HL-60 (cell line): ENCODE measurements around the gene SFTPA2.
"Not testable (repeated sequence)": the region's sequence is repeated elsewhere in the genome, so short reads cannot be mapped to it uniquely, and the experiment has no call there.

Experiments
- CTCF ChIP-seq: IDR thresholded peaks from one replicate; pipeline ENCODE4 v1.5.1; 2011; ENCODE audit warnings: low read length, control low read depth, inconsistent platforms; ENCODE audit not compliant: insufficient read depth
- GABPA ChIP-seq: IDR thresholded peaks from 2 replicates; pipeline ENCODE4 v1.6.1; 2012; ENCODE audit warnings: low read depth
- POLR2AphosphoS5 ChIP-seq: IDR thresholded peaks from 2 replicates; pipeline ENCODE4 v1.6.1; 2012; ENCODE audit warnings: low read depth
- REST ChIP-seq: IDR thresholded peaks from 2 replicates; pipeline ENCODE4 v1.6.1; 2012; ENCODE audit warnings: low read depth; ENCODE audit not compliant: insufficient replicate concordance
- SPI1 ChIP-seq: IDR thresholded peaks from 2 replicates; pipeline ENCODE4 v1.6.1; 2012; ENCODE audit warnings: low read depth, mild to moderate bottlenecking, borderline replicate concordance

- not testable (repeated sequence) for TF ChIP-seq CTCF, POLR2AphosphoS5, GABPA, REST, SPI1
Measured at GRCh38 chr10:79533903-79534175, 26.4 kb downstream of the SFTPA2 start.
